SK-N-MC (cell line): ENCODE data around the gene TOM1L1.

ENCODE experiments used
- EZH2 ChIP-seq: fragments of 200-600 bp; sonication (generic); IDR thresholded peaks from one replicate; pipeline ENCODE4 v1.6.1; 2017; ENCODE audit warnings: antibody characterized with exemption
- FOXP2 ChIP-seq: optimal IDR thresholded peaks from 2 replicates; pipeline ENCODE3; 2011; ENCODE audit warnings: mild to moderate bottlenecking, moderate library complexity; ENCODE audit not compliant: insufficient read depth; ENCODE audit errors: extremely low read length, control extremely low read depth
- POLR2AphosphoS5 ChIP-seq: IDR thresholded peaks from 2 replicates; pipeline ENCODE4 v1.6.1; 2012; ENCODE audit warnings: mild to moderate bottlenecking, low read depth, low read length, borderline replicate concordance

- TF ChIP-seq POLR2AphosphoS5 (no peak), EZH2 (no peak), FOXP2 (no peak)
Observed at GRCh38 chr17:54980375-54980774, 79.7 kb downstream of the TOM1L1 start.
